Neural crest cell (in vitro differentiated cells): ENCODE data around the gene ZSWIM6. TPM values are rescaled to one million over a fixed set of nuclear protein-coding genes. Genes with fewer than 3 reads are reported as not detected.

ENCODE experiments used
- DNase-seq: peaks from one replicate; pipeline ENCODE4 v3.0.0; 2021; ENCODE audit warnings: low read depth, mixed read lengths, low spot score
- H3K27ac Mint-ChIP-seq: one replicate; pipeline ENCODE4 v1.8.0; 2021; ENCODE audit warnings: mild to moderate bottlenecking, mixed read lengths; ENCODE audit not compliant: unreplicated experiment
- H3K27me3 Mint-ChIP-seq: 2 replicates; pipeline ENCODE4 v1.8.0; 2021; ENCODE audit warnings: low read depth, mild to moderate bottlenecking, mixed read lengths
- H3K36me3 Mint-ChIP-seq: 2 replicates; pipeline ENCODE4 v1.8.0; 2021; ENCODE audit warnings: low read depth, mild to moderate bottlenecking, mixed read lengths
- H3K4me1 Mint-ChIP-seq: 2 replicates; pipeline ENCODE4 v1.8.0; 2021; ENCODE audit warnings: mixed read lengths
- H3K4me3 Mint-ChIP-seq: one replicate; pipeline ENCODE4 v1.8.0; 2021; ENCODE audit warnings: mild to moderate bottlenecking, mixed read lengths
- H3K9me3 Mint-ChIP-seq: 2 replicates; pipeline ENCODE4 v1.8.0; 2021; ENCODE audit warnings: mixed read lengths
- CTCF ChIP-seq: fragments of 200-600 bp; sonication (generic); conservative IDR thresholded peaks from 2 replicates; pipeline ENCODE4 v1.5.0; 2021; ENCODE audit warnings: antibody characterized with exemption, mild to moderate bottlenecking
- total RNA-seq: library from RNA; stranded (reverse); gene quantifications from 2 replicates; pipeline ENCODE4 v1.2.1, GENCODE V29; 2021

ZSWIM6 gene
- total RNA-seq, 1 donor from 2014 or later: 33.8 TPM

- Mint-ChIP-seq H3K4me1 (peaks cover 17% of the 10 kb centered on the region), H3K27ac (no peak overlapping the region), H3K27me3 (no peaks in the 10 kb centered on the region), H3K36me3 (no peaks in the 10 kb centered on the region), H3K4me3 (no peak overlapping the region), H3K9me3 (no peaks in the 10 kb centered on the region)
- DNase-seq: no peak
- no peak for TF ChIP-seq CTCF
Observed at GRCh38 chr5:61321669-61322068, 10.4 kb upstream of the ZSWIM6 start.

- Mint-ChIP-seq H3K36me3 (no peaks in the 10 kb centered on the region), H3K4me3 (no peak overlapping the region), H3K27ac (no peak overlapping the region), H3K4me1 (peaks cover 26% of the 10 kb centered on the region), H3K9me3 (no peaks in the 10 kb centered on the region), H3K27me3 (no peaks in the 10 kb centered on the region)
- DNase-seq: no peak
- no peak for TF ChIP-seq CTCF
Observed at GRCh38 chr5:61322738-61323725, 9.0 kb upstream of the ZSWIM6 start.

GRCh38 chr5:61327760-61328753, 4.0 kb upstream of the ZSWIM6 start:
- Mint-ChIP-seq H3K4me1 (peaks cover 33% of the 10 kb centered on the region), H3K27ac (no peak overlapping the region), H3K27me3 (peaks cover 2% of the 10 kb centered on the region), H3K9me3 (no peaks in the 10 kb centered on the region), H3K36me3 (peaks cover 3% of the 10 kb centered on the region), H3K4me3 (peak overlapping the region; percentile 94)
- DNase-seq: no peak
- TF ChIP-seq CTCF: no peak

GRCh38 chr5:61328791-61329549, 3.1 kb upstream of the ZSWIM6 start:
- no peak for DNase-seq
- TF ChIP-seq CTCF: no peak
- Mint-ChIP-seq H3K9me3 (no peaks in the 10 kb centered on the region), H3K4me1 (peaks cover 34% of the 10 kb centered on the region), H3K4me3 (peak overlapping the region; percentile 94), H3K27me3 (peaks cover 2% of the 10 kb centered on the region), H3K36me3 (peaks cover 3% of the 10 kb centered on the region), H3K27ac (no peak overlapping the region)
